Measurements from ENCODE around the gene BARX2.

The BARX2 gene

GRCh38 chr11:129404731-129405130 is 29.1 kb downstream of the BARX2 start:
- DNase-seq: no peak

- no peak for DNase-seq
Measured at GRCh38 chr11:129408865-129409444, 33.3 kb downstream of the BARX2 start.

GRCh38 chr11:129410395-129410960 is 34.8 kb downstream of the BARX2 start:
- DNase-seq: no peak

- DNase-seq: no peak
Measured at GRCh38 chr11:129412494-129412893, 36.8 kb downstream of the BARX2 start.

GRCh38 chr11:129414144-129414872 is 38.7 kb downstream of the BARX2 start:
- no peak for DNase-seq

- DNase-seq: no peak
Measured at GRCh38 chr11:129416080-129416820, 40.6 kb downstream of the BARX2 start.

- DNase-seq: no peak
Measured at GRCh38 chr11:129417458-129417857, 41.8 kb downstream of the BARX2 start.

- DNase-seq: no peak
Measured at GRCh38 chr11:129418039-129418438, 42.4 kb downstream of the BARX2 start.

GRCh38 chr11:129419386-129419785 is 43.7 kb downstream of the BARX2 start:
- DNase-seq: no peak

GRCh38 chr11:129423426-129423825 is 47.8 kb downstream of the BARX2 start:
- DNase-seq: no peak

- DNase-seq: no peak
Measured at GRCh38 chr11:129425214-129425613, 49.6 kb downstream of the BARX2 start.

GRCh38 chr11:129426038-129426437 is 50.4 kb downstream of the BARX2 start:
- no peak for DNase-seq

- no peak for DNase-seq
Measured at GRCh38 chr11:129426776-129427175, 51.1 kb downstream of the BARX2 start.

GRCh38 chr11:129427376-129427775 is 51.7 kb downstream of the BARX2 start:
- no peak for DNase-seq

- DNase-seq: no peak
Measured at GRCh38 chr11:129427816-129428406, 52.3 kb downstream of the BARX2 start.

- no peak for DNase-seq
Measured at GRCh38 chr11:129428557-129428956, 52.9 kb downstream of the BARX2 start.

GRCh38 chr11:129434641-129435498 is 59.2 kb downstream of the BARX2 start:
- no peak for DNase-seq

- no peak for DNase-seq
Measured at GRCh38 chr11:129435499-129436245, 60.0 kb downstream of the BARX2 start.

- no peak for DNase-seq
Measured at GRCh38 chr11:129436573-129436972, 60.9 kb downstream of the BARX2 start.

GRCh38 chr11:129440028-129440713 is 64.5 kb downstream of the BARX2 start:
- DNase-seq: no peak

- no peak for DNase-seq
Measured at GRCh38 chr11:129442171-129442570, 66.5 kb downstream of the BARX2 start.
